DOHH2 (cell line): ENCODE measurements around the gene GTF2F1.
"Not testable (repeated sequence)": the region's sequence is repeated elsewhere in the genome, so short reads cannot be mapped to it uniquely, and the experiment has no call there.

Experiments used
- H3F3A ChIP-seq: fragments of 200-600 bp; sonication (generic), shearing (Covaris generic); 2 replicates; pipeline ENCODE4 v1.6.0; 2016; ENCODE audit warnings: antibody characterized with exemption, mild to moderate bottlenecking; ENCODE audit not compliant: control insufficient read depth, insufficient read depth
- H3K27ac ChIP-seq: fragments of 200-600 bp; sonication (generic); 2 replicates; pipeline ENCODE4 v1.5.1; 2014; ENCODE audit warnings: low read depth, mild to moderate bottlenecking, low read length, moderate library complexity
- H3K27me3 ChIP-seq: fragments of 200-600 bp; sonication (generic); 2 replicates; pipeline ENCODE4 v1.6.1; 2014; ENCODE audit warnings: mild to moderate bottlenecking, low read length, mixed read lengths; ENCODE audit not compliant: control insufficient read depth
- H3K36me3 ChIP-seq: fragments of 200-600 bp; sonication (generic); 2 replicates; pipeline ENCODE4 v1.6.1; 2014; ENCODE audit warnings: mild to moderate bottlenecking, low read length, moderate library complexity, mixed read lengths; ENCODE audit not compliant: control insufficient read depth
- H3K4me1 ChIP-seq: fragments of 200-600 bp; sonication (generic); 2 replicates; pipeline ENCODE4 v1.6.1; 2014; ENCODE audit warnings: mild to moderate bottlenecking, low read length, mixed read lengths; ENCODE audit not compliant: control insufficient read depth
- H3K4me2 ChIP-seq: fragments of 200-600 bp; sonication (generic); 2 replicates; pipeline ENCODE4 v1.6.0; 2014; ENCODE audit warnings: mild to moderate bottlenecking, low read length, moderate library complexity
- H3K4me3 ChIP-seq: fragments of 200-600 bp; sonication (generic); 2 replicates; pipeline ENCODE4 v1.5.1; 2014; ENCODE audit warnings: mild to moderate bottlenecking, low read length, mixed read lengths
- H3K79me2 ChIP-seq: fragments of 200-600 bp; sonication (generic); 2 replicates; pipeline ENCODE4 v1.6.1; 2014; ENCODE audit warnings: mild to moderate bottlenecking, low read length, mixed read lengths; ENCODE audit not compliant: control insufficient read depth
- H3K9me2 ChIP-seq: fragments of 200-600 bp; sonication (generic); replicated peaks from 2 replicates; pipeline ENCODE4 v1.6.1; 2014; ENCODE audit warnings: mild to moderate bottlenecking, low read length, mixed read lengths; ENCODE audit not compliant: control insufficient read depth
- H3K9me3 ChIP-seq: fragments of 200-600 bp; sonication (generic); 2 replicates; pipeline ENCODE4 v1.6.1; 2014; ENCODE audit warnings: antibody characterized with exemption, low read length, mixed read lengths; ENCODE audit not compliant: control insufficient read depth, insufficient read depth
- H4K20me1 ChIP-seq: fragments of 200-600 bp; sonication (generic); 2 replicates; pipeline ENCODE4 v1.6.0; 2014; ENCODE audit warnings: low read depth, mild to moderate bottlenecking, antibody characterized with exemption, low read length, moderate library complexity; ENCODE audit not compliant: control insufficient read depth, insufficient read depth
- CTCF ChIP-seq: fragments of 200-600 bp; sonication (generic); IDR thresholded peaks from one replicate; pipeline ENCODE4 v1.5.1; 2014; ENCODE audit warnings: antibody characterized with exemption, mild to moderate bottlenecking, low read depth, low read length; ENCODE audit not compliant: poor library complexity, severe bottlenecking
- EZH2phosphoT487 ChIP-seq: fragments of 200-600 bp; sonication (generic); IDR thresholded peaks from 2 replicates; pipeline ENCODE4 v1.6.1; 2017; ENCODE audit warnings: borderline replicate concordance, mild to moderate bottlenecking, antibody characterized with exemption, low read length, moderate library complexity, mixed read lengths

GTF2F1 gene

DNA sequence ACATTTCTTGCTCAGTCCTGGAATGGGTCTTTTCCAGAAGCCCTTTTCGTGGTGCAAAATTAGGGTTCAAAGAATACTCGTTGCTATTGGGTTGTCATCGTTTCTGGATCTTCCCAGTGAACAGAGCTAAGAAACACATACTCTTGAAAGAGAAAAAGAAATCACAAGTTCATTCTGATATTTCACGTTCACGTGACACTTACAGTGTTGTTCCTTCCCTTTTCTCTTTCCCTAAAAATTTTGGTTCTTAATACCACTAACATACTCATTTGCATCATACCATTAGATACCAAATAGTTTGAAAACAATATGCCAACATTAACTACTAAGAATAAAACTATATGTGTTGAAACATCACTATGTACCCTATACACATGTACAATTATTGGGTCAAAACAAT lies 13.4 kb upstream of the GTF2F1 start:
- no peak overlapping the region for H3K4me3 ChIP-seq
- H3K4me1 ChIP-seq, result peaks cover 5% of the 10 kb centered on the region
- H3K36me3 ChIP-seq, result no peaks in the 10 kb centered on the region
- H3K9me2 ChIP-seq, result no peaks in the 10 kb centered on the region
- no peaks in the 10 kb centered on the region for H4K20me1 ChIP-seq
- H3F3A ChIP-seq, result no peaks in the 10 kb centered on the region
- no peaks in the 10 kb centered on the region for H3K79me2 ChIP-seq
- H3K27ac ChIP-seq, result no peak overlapping the region
- H3K9me3 ChIP-seq, result no peaks in the 10 kb centered on the region
- TF ChIP-seq EZH2phosphoT487 (no peak), CTCF (no peak)
- no peaks in the 10 kb centered on the region for H3K27me3 ChIP-seq
- H3K4me2 ChIP-seq, result no peak overlapping the region

DNA sequence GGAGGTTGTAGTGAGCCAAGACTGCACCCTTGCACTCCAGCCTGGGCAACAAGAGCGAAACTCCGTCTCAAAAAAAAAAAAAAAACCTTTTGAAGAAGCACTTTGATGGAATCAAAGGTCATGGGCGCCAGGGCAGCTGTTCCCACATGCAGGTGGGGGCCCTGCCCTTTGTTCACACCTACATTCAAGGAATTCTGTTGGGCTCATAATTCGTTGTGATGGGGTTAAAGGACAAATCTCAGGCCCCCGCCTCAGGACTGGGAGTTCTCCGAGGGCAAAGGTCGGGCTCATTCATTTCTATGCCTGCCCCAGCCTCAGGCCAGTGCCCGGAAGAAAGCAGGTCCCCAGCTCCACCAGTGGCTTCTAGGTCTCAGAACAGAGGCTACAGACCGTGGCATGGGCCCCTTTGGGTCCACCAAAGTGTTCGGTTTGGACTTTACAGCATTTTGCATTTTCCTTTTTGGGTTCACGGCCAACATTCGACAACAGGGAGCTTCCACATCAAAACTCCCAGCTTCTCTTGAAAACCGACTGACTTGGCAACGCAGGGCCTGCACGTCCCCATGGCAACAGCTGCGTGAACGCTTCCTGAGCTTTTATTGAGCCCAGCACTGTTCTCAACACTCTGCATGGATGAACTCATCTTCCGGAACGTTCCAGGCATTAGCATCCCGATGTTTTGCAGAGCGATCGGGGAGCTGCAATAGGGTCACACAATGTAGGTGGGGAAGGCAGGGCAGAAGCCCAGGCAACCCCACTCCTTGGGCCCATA lies 10.1 kb upstream of the GTF2F1 start:
- no peaks in the 10 kb centered on the region for H3K36me3 ChIP-seq
- H3K9me3 ChIP-seq, result no peaks in the 10 kb centered on the region
- no peaks in the 10 kb centered on the region for H3K9me2 ChIP-seq
- H4K20me1 ChIP-seq, result no peaks in the 10 kb centered on the region
- no peak overlapping the region for H3K27ac ChIP-seq
- no peak overlapping the region for H3K4me3 ChIP-seq
- H3K4me1 ChIP-seq, result peaks cover 5% of the 10 kb centered on the region
- no peaks in the 10 kb centered on the region for H3K27me3 ChIP-seq
- H3K4me2 ChIP-seq, result no peak overlapping the region
- H3F3A ChIP-seq, result no peaks in the 10 kb centered on the region
- no peaks in the 10 kb centered on the region for H3K79me2 ChIP-seq
- TF ChIP-seq EZH2phosphoT487, result no peak

DNA sequence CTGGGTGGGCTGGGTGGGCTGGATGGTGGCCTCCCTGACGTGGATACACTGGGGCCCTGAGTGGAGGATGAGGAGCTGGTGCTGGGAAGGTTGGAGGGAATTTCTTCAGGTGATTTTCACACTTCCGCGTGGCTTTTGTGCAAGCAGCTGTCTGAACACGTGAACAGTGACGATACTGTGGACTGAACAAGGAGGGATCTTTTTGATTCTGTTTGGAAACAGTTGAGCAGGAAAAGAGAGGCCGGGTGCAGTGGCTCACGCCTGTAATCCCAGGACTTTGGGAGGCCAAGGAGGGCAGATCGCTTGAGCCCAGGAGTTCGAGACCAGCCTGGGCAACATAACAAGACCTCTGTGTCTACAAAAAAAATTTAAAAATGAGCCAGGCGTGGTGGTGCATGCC lies 9.1 kb upstream of the GTF2F1 start:
- Histone ChIP-seq H3K4me1 (peaks cover 5% of the 10 kb centered on the region), H3K9me3 (no peaks in the 10 kb centered on the region), H3K27me3 (no peaks in the 10 kb centered on the region), H3K79me2 (no peaks in the 10 kb centered on the region), H3F3A (no peaks in the 10 kb centered on the region), H4K20me1 (no peaks in the 10 kb centered on the region), H3K27ac (no peak overlapping the region), H3K4me3 (no peak overlapping the region), H3K4me2 (no peak overlapping the region), H3K36me3 (no peaks in the 10 kb centered on the region), H3K9me2 (no peaks in the 10 kb centered on the region)
- TF ChIP-seq EZH2phosphoT487, result no peak
- TF ChIP-seq CTCF, result no peak

GRCh38 chr19:6400062-6400944 lies 7.3 kb upstream of the GTF2F1 start:
- H3K36me3 ChIP-seq, H3K79me2 ChIP-seq, H3F3A ChIP-seq, H3K9me3 ChIP-seq, H3K27me3 ChIP-seq, H3K4me3 ChIP-seq, H4K20me1 ChIP-seq, H3K9me2 ChIP-seq, H3K4me1 ChIP-seq, H3K27ac ChIP-seq, H3K4me2 ChIP-seq: not testable (repeated sequence)
